Activated CD8-positive, alpha-beta memory T cell treated with anti-CD3 and anti-CD28 coated beads, Interleukin-2, amount 10 ng/mL, durations not matched to agents 7 days and 5 days (primary cell): ENCODE results near the gene ATP13A3. TPM values are rescaled to one million over a fixed set of nuclear protein-coding genes. Genes with fewer than 3 reads are reported as not detected.

Experiments
- ATAC-seq: fragments of 150-1000 bp; cut with Tn5 transposase; one replicate; pipeline ENCODE4 v1.10.0; 2021; ENCODE audit warnings: moderate library complexity
- CTCF ChIA-PET: fragments of 350-600 bp; sonication (Branson Sonifier 250); formaldehyde crosslinking; loops from one replicate; lab custom pipeline; 2021; ENCODE audit warnings: antibody characterized with exemption; lab: Charles Lee
- DNase-seq: peaks from one replicate; pipeline ENCODE4 v3.0.0-alpha.2; 2020
- H3K27ac Mint-ChIP-seq: one replicate; pipeline ENCODE4 v1.8.0; 2021; ENCODE audit warnings: mild to moderate bottlenecking, mixed read lengths
- H3K27me3 Mint-ChIP-seq: one replicate; pipeline ENCODE4 v1.8.0; 2021; ENCODE audit warnings: mixed read lengths
- H3K36me3 Mint-ChIP-seq: one replicate; pipeline ENCODE4 v1.8.0; 2021; ENCODE audit warnings: mild to moderate bottlenecking, mixed read lengths
- H3K4me1 Mint-ChIP-seq: one replicate; pipeline ENCODE4 v1.8.0; 2021; ENCODE audit warnings: mixed read lengths
- H3K4me3 Mint-ChIP-seq: one replicate; pipeline ENCODE4 v1.8.0; 2021; ENCODE audit warnings: mild to moderate bottlenecking, moderate library complexity, mixed read lengths
- H3K9me3 Mint-ChIP-seq: one replicate; pipeline ENCODE4 v1.8.0; 2022; ENCODE audit warnings: low read depth, mixed read lengths
- total RNA-seq, 2 experiments: library from RNA; stranded (reverse); gene quantifications; one replicate each; pipeline ENCODE4 v1.2.3, GENCODE V29; 2021

Gene ATP13A3
- total RNA-seq, 2 experiments from 2014 or later, result 78.3 to 82.0 TPM

DNA sequence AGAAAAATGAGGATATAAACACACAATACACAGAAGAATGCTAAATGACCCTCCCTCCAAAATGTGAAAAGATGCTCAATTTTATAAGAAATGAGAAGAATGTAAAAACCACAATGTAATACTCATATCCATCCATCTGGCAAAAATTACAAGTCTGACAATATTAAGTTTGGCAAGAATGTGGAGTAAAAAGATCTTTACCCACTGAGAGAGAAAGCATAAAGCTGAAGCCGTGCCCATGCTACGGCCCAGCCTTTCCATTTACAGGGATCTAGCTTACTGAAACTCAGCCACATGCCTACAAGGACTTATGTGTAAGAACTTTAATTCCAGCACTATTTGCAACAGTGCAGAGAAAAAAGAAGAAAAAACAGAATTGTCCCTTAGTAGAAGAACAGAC lies 42.9 kb downstream of the ATP13A3 start:
- Mint-ChIP-seq H3K27me3 (no peaks in the 10 kb centered on the region), H3K4me3 (no peak overlapping the region), H3K9me3 (no peaks in the 10 kb centered on the region), H3K27ac (no peak overlapping the region), H3K4me1 (peaks cover 8% of the 10 kb centered on the region), H3K36me3 (peaks cover 45% of the 10 kb centered on the region)
- CTCF ChIA-PET, result no interaction called here
- no peak for DNase-seq
- no peak for ATAC-seq

DNA sequence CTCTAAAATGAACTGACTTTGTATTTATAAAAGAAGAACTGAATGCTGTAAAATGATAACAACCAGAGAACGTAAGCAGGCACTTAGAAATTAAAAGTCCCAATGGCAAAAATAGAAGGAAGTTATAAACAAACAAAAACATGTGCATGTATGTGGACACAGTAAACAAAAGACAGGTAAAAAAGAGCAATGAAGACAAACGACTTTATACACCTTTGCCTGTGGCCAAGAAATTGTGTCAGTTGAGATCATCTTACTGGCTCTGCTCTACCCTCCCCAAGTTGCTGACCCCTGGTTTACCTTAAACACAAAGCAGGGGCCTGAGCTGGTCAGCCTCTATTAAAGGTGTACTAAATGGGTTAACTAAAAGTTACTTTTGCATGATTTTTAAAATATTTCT lies 46.0 kb downstream of the ATP13A3 start:
- Mint-ChIP-seq H3K27me3 (no peaks in the 10 kb centered on the region), H3K36me3 (peaks cover 50% of the 10 kb centered on the region), H3K4me1 (peaks cover 12% of the 10 kb centered on the region), H3K4me3 (no peak overlapping the region), H3K9me3 (no peaks in the 10 kb centered on the region), H3K27ac (no peak overlapping the region)
- no peak for ATAC-seq
- no peak for DNase-seq
- CTCF ChIA-PET, result interaction anchor here (1.3 kb wide), 1 partner anchor 19 kb away, joined by 3 read pairs; no protein-coding TSS in a partner anchor

DNA sequence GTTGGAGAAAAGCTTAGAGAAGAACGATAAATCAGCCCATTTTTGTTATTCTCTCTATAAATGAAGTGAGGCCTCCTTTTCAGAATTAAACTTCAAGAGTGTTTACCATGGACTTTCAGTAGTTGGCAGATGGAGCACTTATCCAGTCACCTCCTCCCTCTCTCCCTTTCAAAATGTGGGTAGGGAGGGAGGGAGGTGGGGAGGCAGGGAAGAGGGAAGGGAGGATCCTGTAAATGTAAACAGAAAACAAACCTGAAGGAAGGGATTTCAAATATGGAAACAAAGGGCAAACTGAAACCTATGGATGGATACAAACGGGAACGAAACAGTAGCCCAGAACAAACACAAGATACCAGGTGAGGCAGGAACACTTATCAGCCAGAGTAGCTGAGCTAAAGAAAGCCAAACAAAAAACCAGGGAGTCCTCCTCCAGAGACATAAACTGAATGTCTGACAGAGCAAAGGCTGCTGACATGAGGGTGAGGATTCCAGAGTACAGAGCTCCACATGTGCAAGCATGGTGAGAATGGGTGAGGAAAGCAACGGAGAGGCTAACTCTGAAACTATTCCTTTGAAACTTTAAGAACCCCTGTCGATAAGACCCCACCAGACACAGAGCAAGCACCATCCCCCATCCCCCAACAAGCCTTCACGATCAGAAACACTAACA lies 46.8 kb downstream of the ATP13A3 start:
- Mint-ChIP-seq H3K9me3 (no peaks in the 10 kb centered on the region), H3K27ac (no peak overlapping the region), H3K4me1 (peaks cover 12% of the 10 kb centered on the region), H3K36me3 (peaks cover 52% of the 10 kb centered on the region), H3K4me3 (no peak overlapping the region), H3K27me3 (no peaks in the 10 kb centered on the region)
- ATAC-seq (no peak), DNase-seq (no peak)
- CTCF ChIA-PET, result interaction anchor here (1.0 to 1.3 kb wide), 2 partner anchors 18 to 32 kb away, joined by 3 to 4 read pairs; no protein-coding TSS in a partner anchor

DNA sequence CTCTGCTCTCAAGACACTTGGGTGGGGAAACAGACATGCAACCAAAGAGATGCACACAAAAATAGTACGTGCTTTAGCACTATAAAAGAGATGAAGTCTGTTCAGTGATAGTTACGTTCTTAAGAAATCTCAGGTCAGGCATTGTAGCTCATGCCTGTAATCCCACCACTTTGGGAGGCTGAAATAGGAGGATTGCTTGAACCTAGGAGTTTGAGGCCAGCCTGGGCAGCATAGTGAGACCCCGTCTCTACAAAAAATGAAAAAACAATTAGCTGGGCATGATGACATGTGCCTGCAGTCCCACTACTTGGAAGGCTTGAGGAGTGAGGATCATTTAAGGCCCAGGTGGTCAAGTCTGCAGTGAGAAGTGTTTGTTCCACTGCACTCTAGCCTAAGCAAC lies 52.3 kb downstream of the ATP13A3 start:
- Mint-ChIP-seq H3K27me3 (no peaks in the 10 kb centered on the region), H3K36me3 (peaks cover 46% of the 10 kb centered on the region), H3K9me3 (no peaks in the 10 kb centered on the region), H3K4me3 (no peak overlapping the region), H3K4me1 (peaks cover 12% of the 10 kb centered on the region), H3K27ac (no peak overlapping the region)
- no peak for ATAC-seq
- CTCF ChIA-PET, result no interaction called here
- no peak for DNase-seq

DNA sequence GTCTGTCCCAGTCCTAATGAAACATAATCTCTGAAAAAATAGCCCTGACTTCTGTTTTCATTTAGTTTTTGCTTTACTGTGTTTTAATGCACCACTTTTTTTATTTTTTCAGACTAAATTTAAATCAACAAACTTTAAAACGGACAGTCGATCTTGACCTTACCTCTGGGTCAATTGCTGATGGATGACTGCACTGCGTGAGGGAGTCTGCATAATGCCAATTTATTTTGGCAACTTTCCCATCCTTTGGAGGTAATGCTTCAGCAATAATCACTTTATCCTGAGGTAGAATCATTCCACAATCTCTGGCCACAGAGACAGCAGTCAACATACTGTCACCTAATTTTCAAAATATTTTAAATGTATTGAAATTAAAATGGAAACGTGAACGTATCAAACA lies 55.2 kb downstream of the ATP13A3 start:
- ATAC-seq, result no peak
- Mint-ChIP-seq H3K27me3 (no peaks in the 10 kb centered on the region), H3K4me3 (no peak overlapping the region), H3K9me3 (no peaks in the 10 kb centered on the region), H3K36me3 (peaks cover 42% of the 10 kb centered on the region), H3K27ac (no peak overlapping the region), H3K4me1 (peaks cover 2% of the 10 kb centered on the region)
- CTCF ChIA-PET, result interaction anchor here (1.2 kb wide), 1 partner anchor 10 kb away, joined by 4 read pairs; no protein-coding TSS in a partner anchor
- no peak for DNase-seq

DNA sequence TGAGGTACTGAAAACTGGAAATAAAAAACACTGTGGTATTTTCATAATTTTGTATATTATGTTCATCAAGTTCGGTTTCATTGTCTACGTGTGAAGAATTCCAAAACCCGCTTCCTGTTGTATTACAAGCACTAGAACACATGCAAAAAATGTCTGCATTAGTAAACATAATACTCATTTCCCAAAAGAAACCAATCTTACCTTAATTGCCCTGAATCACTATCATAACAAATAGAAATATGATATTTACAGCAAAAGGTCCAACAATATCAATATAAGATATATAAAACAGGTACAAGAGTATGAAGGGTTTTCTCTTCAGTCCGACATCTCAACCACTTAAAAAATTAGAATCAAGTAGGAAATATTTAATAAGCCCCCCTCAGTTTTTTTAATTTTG lies 61.4 kb downstream of the ATP13A3 start:
- CTCF ChIA-PET, result no interaction called here
- Mint-ChIP-seq H3K9me3 (no peaks in the 10 kb centered on the region), H3K27ac (no peak overlapping the region), H3K4me1 (peaks cover 2% of the 10 kb centered on the region), H3K36me3 (peaks cover 37% of the 10 kb centered on the region), H3K27me3 (no peaks in the 10 kb centered on the region), H3K4me3 (no peak overlapping the region)
- DNase-seq, result no peak
- no peak for ATAC-seq

DNA sequence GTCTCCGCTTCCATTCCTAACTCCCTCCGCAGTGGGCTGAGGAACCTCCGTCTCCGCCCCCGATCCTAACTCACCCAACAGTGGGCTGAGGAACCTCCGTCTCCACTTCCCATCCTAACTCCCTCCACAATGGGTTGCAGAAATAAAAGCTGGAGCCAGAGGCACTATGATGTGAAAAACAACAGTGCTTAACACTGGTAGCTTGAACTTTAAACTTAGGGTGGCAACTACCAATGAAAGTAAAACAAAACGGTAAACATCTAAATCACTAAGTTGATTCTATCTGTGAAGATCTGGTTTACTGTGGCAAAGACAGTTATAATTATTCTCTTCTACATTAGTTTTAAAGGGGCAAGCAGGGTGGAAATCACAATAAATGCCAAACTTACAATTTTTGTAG lies 61.8 kb downstream of the ATP13A3 start:
- DNase-seq (no peak), ATAC-seq (no peak)
- Mint-ChIP-seq H3K9me3 (no peaks in the 10 kb centered on the region), H3K27ac (no peak overlapping the region), H3K36me3 (peaks cover 39% of the 10 kb centered on the region), H3K4me1 (peaks cover 2% of the 10 kb centered on the region), H3K4me3 (no peak overlapping the region), H3K27me3 (no peaks in the 10 kb centered on the region)
- CTCF ChIA-PET, result no interaction called here

DNA sequence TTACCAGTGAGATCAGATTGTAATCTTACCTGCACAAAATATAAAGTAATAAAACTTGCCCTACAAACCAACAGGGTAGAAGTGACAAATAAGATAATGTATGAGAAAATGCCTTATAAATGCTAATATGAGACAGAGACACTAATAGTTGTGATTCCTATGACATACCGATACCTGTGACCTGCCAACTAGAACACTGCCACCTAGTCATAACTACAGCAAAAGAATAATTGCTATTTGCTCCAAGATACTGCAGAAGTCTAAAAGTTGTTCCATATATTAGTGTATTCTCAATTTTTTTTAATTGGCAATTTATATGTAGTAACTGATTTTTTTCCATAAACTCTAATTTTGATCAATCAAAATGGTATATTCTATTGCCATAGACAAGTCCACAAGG lies 62.4 kb downstream of the ATP13A3 start:
- Mint-ChIP-seq H3K9me3 (no peaks in the 10 kb centered on the region), H3K36me3 (peaks cover 36% of the 10 kb centered on the region), H3K4me3 (no peak overlapping the region), H3K27me3 (no peaks in the 10 kb centered on the region), H3K27ac (no peak overlapping the region), H3K4me1 (peaks cover 2% of the 10 kb centered on the region)
- no peak for ATAC-seq
- CTCF ChIA-PET, result no interaction called here
- DNase-seq, result no peak

DNA sequence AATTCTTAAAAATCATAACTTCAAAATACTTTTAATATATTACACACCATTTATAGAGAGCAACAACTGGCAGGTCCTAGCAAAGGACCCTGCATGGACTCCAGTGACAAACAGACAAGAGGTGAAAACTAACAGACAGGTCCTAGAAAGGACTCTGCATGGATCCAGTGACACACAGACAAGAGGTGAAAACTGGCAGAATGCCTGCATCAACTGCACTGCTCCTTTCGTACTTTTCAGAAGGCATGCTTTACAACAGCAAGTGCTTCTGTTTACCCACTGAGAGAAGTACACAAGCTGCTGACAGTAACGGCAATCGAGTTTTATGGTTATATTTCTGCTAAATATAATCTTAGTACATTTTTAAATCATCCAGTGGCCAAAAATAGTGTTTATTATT lies 63.5 kb downstream of the ATP13A3 start:
- Mint-ChIP-seq H3K4me1 (peaks cover 2% of the 10 kb centered on the region), H3K9me3 (no peaks in the 10 kb centered on the region), H3K4me3 (no peak overlapping the region), H3K27me3 (no peaks in the 10 kb centered on the region), H3K36me3 (peaks cover 33% of the 10 kb centered on the region), H3K27ac (no peak overlapping the region)
- CTCF ChIA-PET, result no interaction called here
- DNase-seq, result no peak
- no peak for ATAC-seq

DNA sequence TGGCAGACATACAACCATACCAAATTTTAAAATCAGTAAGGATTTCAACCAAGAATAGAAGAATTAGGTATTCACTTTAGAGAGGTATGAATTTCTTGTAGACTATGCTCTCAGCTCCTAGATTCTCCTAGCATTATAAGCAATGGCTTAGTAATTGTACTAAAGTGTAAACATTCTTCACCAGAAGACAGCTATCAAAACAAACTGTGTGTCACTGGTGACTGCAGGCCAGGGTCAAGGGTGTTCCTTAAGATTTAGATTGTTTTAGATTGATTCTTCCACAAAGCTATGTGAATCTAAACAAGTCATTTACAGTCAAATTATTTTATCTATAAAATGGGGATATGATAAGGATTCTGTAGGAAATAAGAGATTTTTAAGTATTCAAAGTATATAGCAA lies 64.6 kb downstream of the ATP13A3 start:
- no peaks in the 10 kb centered on the region for H3K9me3 Mint-ChIP-seq
- no peaks in the 10 kb centered on the region for H3K27me3 Mint-ChIP-seq
- ATAC-seq, result no peak
- DNase-seq, result no peak
- no peak overlapping the region for H3K27ac Mint-ChIP-seq
- H3K4me3 Mint-ChIP-seq, result no peak overlapping the region
- H3K36me3 Mint-ChIP-seq, result peaks cover 34% of the 10 kb centered on the region
- CTCF ChIA-PET, result interaction anchor here (0.7 to 1.4 kb wide), 3 partner anchors 14 to 78 kb away, joined by 3 read pairs; no protein-coding TSS in a partner anchor
- H3K4me1 Mint-ChIP-seq, result peaks cover 2% of the 10 kb centered on the region

DNA sequence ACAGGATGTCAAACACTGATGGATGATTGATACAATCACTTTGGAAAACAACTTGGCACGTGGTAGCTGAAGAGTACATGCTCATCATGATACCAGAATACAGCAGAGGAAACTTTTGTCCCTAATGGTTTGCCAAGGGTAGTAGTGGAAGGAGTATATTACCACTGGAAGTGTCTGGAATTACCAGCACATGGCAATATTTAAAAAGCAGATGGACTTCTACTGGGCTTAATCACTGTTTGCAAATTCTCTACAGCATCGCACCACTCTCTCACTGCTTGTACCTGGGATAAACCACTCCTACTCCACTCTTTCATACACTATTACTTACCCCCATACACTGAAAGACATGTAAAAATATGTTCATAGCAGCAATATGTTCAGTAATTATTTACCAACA lies 68.1 kb downstream of the ATP13A3 start:
- no peak overlapping the region for H3K4me3 Mint-ChIP-seq
- H3K27ac Mint-ChIP-seq, result no peak overlapping the region
- ATAC-seq, result no peak
- H3K9me3 Mint-ChIP-seq, result no peaks in the 10 kb centered on the region
- no peak for DNase-seq
- no peaks in the 10 kb centered on the region for H3K27me3 Mint-ChIP-seq
- peaks cover 2% of the 10 kb centered on the region for H3K4me1 Mint-ChIP-seq
- peaks cover 25% of the 10 kb centered on the region for H3K36me3 Mint-ChIP-seq
- CTCF ChIA-PET, result no interaction called here

DNA sequence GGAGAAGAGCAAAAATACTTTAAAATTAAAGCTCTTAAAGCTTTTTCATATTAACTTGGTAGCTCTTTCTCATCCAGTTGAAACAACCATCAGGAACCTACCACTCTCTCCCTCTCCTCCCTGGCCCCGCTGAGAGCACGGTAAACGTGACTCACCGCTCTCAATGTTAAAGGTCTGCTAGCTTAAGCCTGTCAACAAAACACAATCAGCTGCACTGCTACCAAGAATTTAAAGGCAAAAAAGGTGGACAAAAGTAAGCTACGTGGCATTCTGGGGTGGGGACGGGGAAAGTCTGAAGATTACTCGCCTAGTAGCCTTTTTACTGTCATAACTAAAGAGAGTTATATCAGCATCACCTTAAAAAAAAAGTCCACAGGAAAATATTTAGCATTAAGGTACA lies 79.4 kb downstream of the ATP13A3 start:
- peaks cover 11% of the 10 kb centered on the region for H3K36me3 Mint-ChIP-seq
- no peak overlapping the region for H3K4me3 Mint-ChIP-seq
- no peak overlapping the region for H3K27ac Mint-ChIP-seq
- H3K4me1 Mint-ChIP-seq, result peaks cover 3% of the 10 kb centered on the region
- CTCF ChIA-PET, result interaction anchor here (0.9 to 8.9 kb wide), 5 partner anchors 10 to 280 kb away, joined by 3 to 79 read pairs (median 6); partner anchors contain the start of gene GP5
- no peaks in the 10 kb centered on the region for H3K27me3 Mint-ChIP-seq
- no peaks in the 10 kb centered on the region for H3K9me3 Mint-ChIP-seq
- DNase-seq (no peak), ATAC-seq (no peak)

DNA sequence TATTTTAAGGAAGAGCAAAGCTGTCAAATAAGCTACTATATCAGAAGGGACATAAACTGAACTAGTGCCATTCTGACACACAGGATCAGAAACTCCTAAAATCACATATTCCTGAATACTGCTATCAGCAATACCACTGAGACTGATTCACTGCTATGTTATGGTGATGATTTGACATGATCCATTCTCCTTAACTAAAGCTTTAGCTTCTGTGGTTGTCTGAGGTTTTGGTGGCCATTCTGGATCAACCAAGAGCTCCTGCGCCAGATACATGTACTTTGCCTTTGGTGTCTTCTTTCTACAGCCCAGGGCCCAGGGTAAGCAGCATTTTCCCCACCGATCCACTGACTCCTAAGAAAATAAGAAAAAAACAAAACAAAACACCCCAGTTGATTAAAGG lies 81.0 kb downstream of the ATP13A3 start:
- CTCF ChIA-PET, result interaction anchor here (0.8 to 8.9 kb wide), 7 partner anchors 8 to 77 kb away, joined by 3 to 79 read pairs (median 8); partner anchors contain the start of gene GP5
- H3K4me1 Mint-ChIP-seq, result peaks cover 3% of the 10 kb centered on the region
- H3K4me3 Mint-ChIP-seq, result no peak overlapping the region
- ATAC-seq (no peak), DNase-seq (no peak)
- H3K9me3 Mint-ChIP-seq, result no peaks in the 10 kb centered on the region
- H3K27ac Mint-ChIP-seq, result no peak overlapping the region
- peaks cover 9% of the 10 kb centered on the region for H3K36me3 Mint-ChIP-seq
- no peaks in the 10 kb centered on the region for H3K27me3 Mint-ChIP-seq
